OCI-LY7 (cell line): ENCODE results near the gene HS2ST1. TPM values are rescaled to one million over a fixed set of nuclear protein-coding genes. Genes with fewer than 3 reads are reported as not detected.

Source experiments
- BruUV-seq: library from RNA; stranded (reverse); fragments of 400-500 nt; replicated peaks from 2 replicates; lab custom pipeline; 2021; lab: Mats Ljungman, UMichigan
- CTCF ChIA-PET: fragments of 300-600 bp; sonication (Branson Sonifier 250); formaldehyde crosslinking; loops from one replicate; lab custom pipeline; 2022; ENCODE audit warnings: antibody characterized with exemption; ENCODE audit not compliant: unreplicated experiment; lab: Charles Lee
- POLR2A ChIA-PET: fragments of 300-600 bp; sonication (Branson Sonifier 250); formaldehyde crosslinking; loops from one replicate; lab custom pipeline; 2022; ENCODE audit warnings: antibody characterized with exemption; lab: Charles Lee
- DNase-seq: peaks from one replicate; pipeline ENCODE4 v3.0.0-alpha.2; 2015; ENCODE audit warnings: low spot score
- H2AFZ ChIP-seq: fragments of 200-600 bp; sonication (generic), shearing (Covaris generic); 2 replicates; pipeline ENCODE4 v1.6.1; 2014; ENCODE audit warnings: mild to moderate bottlenecking, antibody characterized with exemption, low read length, moderate library complexity
- H3K27ac ChIP-seq: fragments of 200-600 bp; sonication (generic); 2 replicates; pipeline ENCODE4 v1.5.1; 2014; ENCODE audit warnings: mixed run types, low read depth, mild to moderate bottlenecking, moderate library complexity, low read length, inconsistent platforms; ENCODE audit not compliant: poor library complexity, severe bottlenecking
- H3K36me3 ChIP-seq: fragments of 200-600 bp; sonication (generic); 2 replicates; pipeline ENCODE4 v1.6.1; 2014; ENCODE audit warnings: mild to moderate bottlenecking, antibody characterized with exemption, low read length, moderate library complexity, mixed read lengths; ENCODE audit not compliant: insufficient read depth
- H3K4me1 ChIP-seq: fragments of 200-600 bp; sonication (generic); 2 replicates; pipeline ENCODE4 v1.5.1; 2014; ENCODE audit warnings: mild to moderate bottlenecking, low read length; ENCODE audit not compliant: insufficient read depth, poor library complexity, severe bottlenecking
- H3K4me2 ChIP-seq: fragments of 200-600 bp; sonication (generic); 2 replicates; pipeline ENCODE4 v1.6.1; 2014; ENCODE audit warnings: mild to moderate bottlenecking, low read length
- H3K4me3 ChIP-seq: fragments of 200-600 bp; sonication (generic); 2 replicates; pipeline ENCODE4 v1.5.1; 2014; ENCODE audit warnings: mild to moderate bottlenecking, low read depth, low read length; ENCODE audit not compliant: poor library complexity, severe bottlenecking
- H3K79me2 ChIP-seq: fragments of 200-600 bp; sonication (generic); 2 replicates; pipeline ENCODE4 v1.6.1; 2016; ENCODE audit warnings: low read depth, mild to moderate bottlenecking, low read length, moderate library complexity, mixed read lengths; ENCODE audit not compliant: insufficient read depth
- H3K9me2 ChIP-seq: fragments of 200-600 bp; sonication (generic); 2 replicates; pipeline ENCODE4 v1.6.1; 2016; ENCODE audit warnings: mild to moderate bottlenecking, low read length, mixed read lengths; ENCODE audit not compliant: insufficient read depth
- H3K9me3 ChIP-seq: fragments of 200-600 bp; sonication (generic); 2 replicates; pipeline ENCODE4 v1.6.1; 2014; ENCODE audit warnings: mild to moderate bottlenecking, mixed run types, low read length, mixed read lengths
- H4K20me1 ChIP-seq: fragments of 200-600 bp; sonication (generic); 2 replicates; pipeline ENCODE4 v1.6.1; 2014; ENCODE audit warnings: mild to moderate bottlenecking, antibody characterized with exemption, low read length, moderate library complexity, mixed read lengths; ENCODE audit not compliant: insufficient read depth
- CTCF ChIP-seq: fragments of 200-600 bp; sonication (generic); conservative IDR thresholded peaks from 2 replicates; pipeline ENCODE4 v1.5.1; 2014; ENCODE audit warnings: mild to moderate bottlenecking, antibody characterized with exemption, low read length, moderate library complexity, mixed read lengths
- EZH2phosphoT487 ChIP-seq: fragments of 200-600 bp; sonication (generic); IDR thresholded peaks from 2 replicates; pipeline ENCODE4 v1.6.1; 2018; ENCODE audit warnings: low read depth, borderline replicate concordance, mild to moderate bottlenecking, mixed run types, antibody characterized with exemption, low read length, moderate library complexity, mixed read lengths
- intact Hi-C: fragments of 100-400 bp; cut with micrococcal nuclease; formaldehyde crosslinking; loops from one replicate; pipeline ENCODE4 v1.10.0; 2022; ENCODE audit not compliant: unreplicated experiment
- total RNA-seq, 2 experiments: library from RNA; depleted of rRNA in 1 of 2; stranded (reverse); fragments of >200 nt in 1 of 2; shearing (Covaris generic) in 1 of 2; gene quantifications; 2 replicates each; pipeline ENCODE4 v1.2.3, GENCODE V29; 2014 to 2022

The HS2ST1 gene
- total RNA-seq, 2 experiments from 2014 or later: 20.9 to 63.7 TPM

GRCh38 chr1:87144981-87145380 is 230.5 kb downstream of the HS2ST1 start:
- ChIA-PET POLR2A (interaction anchor here (1.1 kb wide), 1 partner anchor 8 kb away, joined by 5 read pairs; no protein-coding TSS in a partner anchor), CTCF (no interaction called here)
- Histone ChIP-seq H3K9me3 (no peaks in the 10 kb centered on the region), H3K79me2 (no peaks in the 10 kb centered on the region), H2AFZ (no peak overlapping the region), H3K4me3 (no peak overlapping the region), H3K36me3 (no peaks in the 10 kb centered on the region), H4K20me1 (no peaks in the 10 kb centered on the region), H3K4me2 (no peak overlapping the region), H3K4me1 (no peaks in the 10 kb centered on the region), H3K27ac (no peak overlapping the region), H3K9me2 (no peaks in the 10 kb centered on the region)
- no TSS peak for BruUV-seq
- DNase-seq: no peak
- intact Hi-C loops: no loop called here
- no peak for TF ChIP-seq CTCF
- TF ChIP-seq EZH2phosphoT487: no peak

GRCh38 chr1:87146538-87146937 is 232.1 kb downstream of the HS2ST1 start:
- no TSS peak for BruUV-seq
- Histone ChIP-seq H3K4me3 (no peak overlapping the region), H4K20me1 (no peaks in the 10 kb centered on the region), H3K9me3 (no peaks in the 10 kb centered on the region), H3K4me2 (no peak overlapping the region), H3K4me1 (peaks cover 9% of the 10 kb centered on the region), H3K9me2 (no peaks in the 10 kb centered on the region), H2AFZ (no peak overlapping the region), H3K27ac (no peak overlapping the region), H3K36me3 (no peaks in the 10 kb centered on the region), H3K79me2 (no peaks in the 10 kb centered on the region)
- ChIA-PET POLR2A (interaction anchor here (1.0 kb wide), 1 partner anchor 129 kb away, joined by 3 read pairs; no protein-coding TSS in a partner anchor), CTCF (no interaction called here)
- DNase-seq: no peak
- intact Hi-C loops: no loop called here
- no peak for TF ChIP-seq EZH2phosphoT487

- no peak for DNase-seq
- TF ChIP-seq EZH2phosphoT487 (no peak), CTCF (no peak)
- Histone ChIP-seq H3K4me2 (no peak overlapping the region), H3K9me2 (no peaks in the 10 kb centered on the region), H3K79me2 (no peaks in the 10 kb centered on the region), H4K20me1 (no peaks in the 10 kb centered on the region), H3K36me3 (no peaks in the 10 kb centered on the region), H3K4me3 (no peak overlapping the region), H3K9me3 (no peaks in the 10 kb centered on the region), H3K27ac (no peak overlapping the region), H2AFZ (no peak overlapping the region), H3K4me1 (peaks cover 14% of the 10 kb centered on the region)
- ChIA-PET CTCF (no interaction called here), POLR2A (interaction anchor here (1.0 kb wide), 1 partner anchor 128 kb away, joined by 3 read pairs; no protein-coding TSS in a partner anchor)
- no TSS peak for BruUV-seq
- intact Hi-C loops: no loop called here
Observed at GRCh38 chr1:87146986-87147385, 232.6 kb downstream of the HS2ST1 start.
